Spleen (tissue), 11 donors: Measurements from ENCODE around the gene NAA80. TPM values are rescaled to one million over a fixed set of nuclear protein-coding genes. Genes with fewer than 3 reads are reported as not detected.

Experiments used
- DNase-seq: peaks from one replicate; pipeline ENCODE4 v3.0.0-alpha.2; 2020
- H3K27ac ChIP-seq, 8 donors: fragments of 200-600 bp; sonication (generic) in 7 of 8; 1 replicate in 4 of 8; 2 replicates in 4 of 8; pipeline versions ENCODE4 v1.5.0 to v1.8.0; 2016 to 2021; ENCODE audit warnings: inconsistent platforms in 4 of 8, mild to moderate bottlenecking in 4 of 8, moderate library complexity in 1 of 8
- H3K27me3 ChIP-seq, 7 donors: fragments of 200-600 bp; sonication (generic) in 6 of 7; replicated peaks in 1 of 7; 1 replicate in 4 of 7; 2 replicates in 3 of 7; pipeline versions ENCODE4 v1.5.0 to v1.8.0; 2016 to 2021; ENCODE audit warnings: inconsistent platforms in 3 of 7, mild to moderate bottlenecking in 1 of 7
- H3K36me3 ChIP-seq, 6 donors: fragments of 200-600 bp; sonication (generic) in 5 of 6; 1 replicate in 4 of 6; 2 replicates in 2 of 6; pipeline versions ENCODE4 v1.5.0 to v1.8.0; 2016 to 2021; ENCODE audit warnings: inconsistent platforms in 2 of 6
- H3K4me1 ChIP-seq, 6 donors: fragments of 200-600 bp; sonication (generic) in 5 of 6; 1 replicate in 3 of 6; 2 replicates in 3 of 6; pipeline versions ENCODE4 v1.5.0 to v1.8.0; 2016 to 2021; ENCODE audit warnings: inconsistent platforms in 3 of 6
- H3K4me3 ChIP-seq, 8 donors: fragments of 200-600 bp; sonication (generic) in 7 of 8; 1 replicate in 4 of 8; 2 replicates in 4 of 8; pipeline versions ENCODE4 v1.5.0 to v1.8.0; 2016 to 2021; ENCODE audit warnings: inconsistent platforms in 4 of 8, mild to moderate bottlenecking in 4 of 8, moderate library complexity in 2 of 8
- H3K9me3 ChIP-seq, 8 donors: fragments of 200-600 bp; sonication (generic) in 7 of 8; 1 replicate in 4 of 8; 2 replicates in 4 of 8; pipeline versions ENCODE4 v1.5.0 to v1.8.0; 2016 to 2021; ENCODE audit warnings: inconsistent platforms in 4 of 8
- CTCF ChIP-seq, 11 experiments: fragments of 200-600 bp in 7 of 11; fragments of 450-650 bp in 4 of 11; sonication (generic) in 4 of 11; IDR thresholded peaks in 8 of 11; conservative IDR thresholded peaks in 3 of 11; 1 replicate in 7 of 11; 2 replicates in 4 of 11; pipeline versions ENCODE4 v1.4.0 to v1.8.0; 2016 to 2021; ENCODE audit warnings: antibody characterized with exemption in 11 of 11, inconsistent platforms in 4 of 11, mild to moderate bottlenecking in 1 of 11
- POLR2A ChIP-seq, 3 donors: fragments of 450-650 bp; IDR thresholded peaks; one replicate each; pipeline ENCODE4 v1.5.1; 2017; ENCODE audit warnings: antibody characterized with exemption in 3 of 3, mild to moderate bottlenecking in 1 of 3
- POLR2AphosphoS5 ChIP-seq, 3 donors: sonication (generic); formaldehyde crosslinking; IDR thresholded peaks; one replicate each; pipeline ENCODE4 v1.5.1; 2017; ENCODE audit warnings: antibody characterized with exemption in 3 of 3
- WGBS, 5 donors: extraction: QIAGEN DNeasy Blood & Tissue Kit in 3 of 5; methylation state at CpG; one replicate each; pipeline versions ENCODE4 v1.1.5 to v1.1.7; 2013 to 2018; 5-methylcytosine and 5-hydroxymethylcytosine counted together
- intact Hi-C: fragments of 100-400 bp; cut with DNase I; formaldehyde crosslinking; loops from one replicate; pipeline ENCODE4 v1.15.0; 2023; ENCODE audit warnings: low total_unique reads
- polyA plus RNA-seq, 3 donors: library from polyadenylated mRNA; stranded (reverse); fragments of 200-250 nt; gene quantifications; one replicate each; pipeline ENCODE4 v1.2.1, GENCODE V29; 2013
- total RNA-seq, 7 donors: library from RNA; depleted of rRNA in 3 of 7; stranded (reverse); fragments of >200 nt in 3 of 7; fragmentation: NEBNext Ultra II Directional in 4 of 7; extraction: Animal tissue kit (Norgen Biotek cat#: 25700) in 4 of 7; gene quantifications; one replicate each; pipeline versions ENCODE4 v1.1.0 to v1.2.1, GENCODE V29; 2016 to 2021
- donor health status: healthy with polysubstance abuse.
- donor health status: DM: no; HTN: no; CAD: no; lungs with moderate emphysema.
- donor health status: DM: no; HTN: no; CAD: no.
- donor health status: Bipolar disorder and iron deficiency.
- donor health status: healthy.
- donor health status: DM: no; HTN: no; CAD: no.
- donor health status: DM: yes; HTN: yes; CAD: no.

Gene NAA80
- total and polyA plus RNA-seq, 10 donors: 7.8 to 15.5 (median 12.8) TPM

DNA sequence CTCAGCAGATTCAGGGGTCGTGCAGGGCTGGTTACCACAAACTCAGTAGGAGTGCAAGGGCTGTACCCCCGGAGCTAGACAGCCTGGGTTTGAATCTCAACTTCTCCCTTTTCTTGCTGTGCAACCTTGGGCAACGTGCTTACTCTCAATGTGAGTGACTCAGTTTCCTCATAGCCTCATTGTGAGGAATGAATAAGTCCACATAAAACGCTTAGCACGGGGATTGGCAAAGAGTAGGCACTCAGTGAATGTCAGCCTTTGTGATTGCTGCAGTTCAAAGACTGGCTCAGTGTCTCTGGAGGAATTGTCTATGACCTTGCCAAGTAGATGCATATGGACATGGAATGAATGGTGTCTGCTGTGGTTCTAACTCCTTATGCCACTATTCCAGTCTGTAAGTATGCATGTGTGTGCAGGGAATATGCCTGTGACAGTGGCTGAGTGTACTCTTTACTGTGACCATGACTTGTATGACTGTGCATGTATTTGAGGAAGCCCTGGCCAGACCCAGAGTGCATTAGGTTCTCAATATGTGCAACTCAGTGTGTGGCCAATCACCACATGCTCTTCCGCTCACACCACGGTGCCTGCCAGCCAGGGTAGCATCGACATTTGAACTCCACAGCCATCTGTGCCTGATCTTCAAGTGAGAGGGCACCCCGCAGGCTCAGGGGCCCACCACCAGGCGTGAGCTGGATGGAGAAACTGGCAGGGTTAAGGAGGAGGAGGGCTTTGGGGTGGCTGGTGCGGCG lies 900 bp upstream of the NAA80 start:
- Histone ChIP-seq H3K4me3 (peak overlapping the region in 7 of 8 donors; percentile 27 to 90 (median 61)), H3K27me3 (no peaks in the 10 kb centered on the region), H3K27ac (peak overlapping the region; percentile 31 to 98 (median 94)), H3K36me3 (peaks cover 0 to 10% (median 0%) of the 10 kb centered on the region in 6 donors), H3K9me3 (no peaks in the 10 kb centered on the region), H3K4me1 (peaks cover 18 to 74% (median 47%) of the 10 kb centered on the region in 6 donors)
- TF ChIP-seq POLR2AphosphoS5 (IDR thresholded peaks at IDR 0.05) (peak in 2 of 3 donors; percentile 76), CTCF (IDR thresholded peaks at IDR 0.05 in 8 of 11, conservative IDR thresholded peaks at IDR 0.05 in 3 of 11) (peak in 1 of 11 experiments; percentile 18), POLR2A (IDR thresholded peaks at IDR 0.05) (peak in 1 of 3 donors; percentile 33)
- 34 to 46% (median 38%) methylated on average over 11 to 12 of the region's 12 CpGs for WGBS, 5 donors
- intact Hi-C loops: no loop called here
- DNase-seq: peak; percentile 87

DNA sequence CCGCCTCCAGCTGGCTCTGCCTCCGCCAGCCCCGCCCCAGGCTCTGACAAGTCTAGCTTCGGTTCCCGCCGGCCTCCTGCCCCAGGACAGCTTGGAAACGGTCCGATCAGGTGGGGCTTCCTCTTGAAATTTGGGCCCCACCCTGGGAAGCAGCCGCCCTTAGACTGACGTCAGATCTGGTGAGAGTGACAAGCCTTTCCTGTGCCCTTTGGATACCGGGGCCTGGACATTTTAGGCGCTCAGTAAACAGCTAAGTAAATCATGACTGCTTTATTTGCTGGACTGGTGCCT lies 378 bp upstream of the NAA80 start:
- intact Hi-C loops: no loop called here
- WGBS, 5 donors: 1 to 3% (median 2%) methylated on average over 4 to 12 of the region's 12 CpGs
- no peak for DNase-seq
- H3K4me1 ChIP-seq: peaks cover 18 to 69% (median 44%) of the 10 kb centered on the region in 6 donors
- no peaks in the 10 kb centered on the region for H3K27me3 ChIP-seq
- peak overlapping the region in 7 of 8 donors; percentile 27 to 90 (median 61) for H3K4me3 ChIP-seq
- TF ChIP-seq POLR2AphosphoS5 (IDR thresholded peaks at IDR 0.05) (no peak), POLR2A (IDR thresholded peaks at IDR 0.05) (peak in 1 of 3 donors; percentile 23)
- H3K27ac ChIP-seq: peak overlapping the region; percentile 31 to 98 (median 94)
- no peaks in the 10 kb centered on the region for H3K9me3 ChIP-seq
- peaks cover 0 to 10% (median 0%) of the 10 kb centered on the region in 6 donors for H3K36me3 ChIP-seq

DNA sequence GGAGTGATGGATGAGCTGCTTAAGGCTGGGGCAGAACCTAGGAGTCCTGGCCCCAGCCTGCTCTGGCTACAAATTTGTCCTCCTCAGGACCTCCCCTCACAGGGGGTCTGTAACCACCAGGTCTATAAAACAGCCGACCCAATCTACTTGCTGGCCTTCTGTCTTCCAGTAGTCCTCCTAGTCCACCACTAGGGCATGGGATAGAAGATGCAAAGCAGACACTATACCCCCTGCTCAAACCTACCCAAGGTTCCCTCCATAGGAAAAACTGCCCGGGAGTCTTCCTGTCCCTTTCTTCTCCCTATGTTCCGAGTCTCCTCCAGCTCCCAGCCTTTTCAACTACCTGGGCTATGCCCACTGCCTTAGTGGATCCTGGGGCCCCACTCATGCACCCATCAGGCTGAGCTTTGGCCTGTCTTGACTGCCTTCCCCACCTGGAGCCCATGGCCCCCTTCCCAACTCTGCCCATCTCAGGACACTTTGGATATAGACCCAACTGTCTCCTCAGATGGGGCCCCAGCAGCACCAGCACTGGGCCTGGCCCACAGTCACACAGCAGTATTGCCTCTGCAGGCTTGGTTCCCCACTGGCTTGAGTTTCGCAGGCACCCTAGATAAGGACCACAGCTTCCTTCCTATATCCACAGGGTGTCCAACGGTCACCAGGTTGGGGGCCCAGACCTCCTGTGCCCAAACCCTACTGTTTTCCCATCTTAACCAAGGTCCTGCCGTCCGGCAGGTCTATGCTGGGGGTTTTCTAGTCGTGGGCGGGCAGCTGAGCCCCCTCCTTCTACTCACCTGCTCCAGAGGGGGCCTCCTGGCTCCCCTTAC lies 1.1 kb downstream of the NAA80 start:
- H3K4me1 ChIP-seq: peaks cover 19 to 60% (median 41%) of the 10 kb centered on the region in 6 donors
- no peaks in the 10 kb centered on the region for H3K27me3 ChIP-seq
- WGBS, 5 donors: 22 to 42% (median 32%) methylated on average over 9 of the region's 9 CpGs
- intact Hi-C loops: no loop called here
- no peak for TF ChIP-seq POLR2AphosphoS5 (IDR thresholded peaks at IDR 0.05)
- no peak for TF ChIP-seq CTCF (IDR thresholded peaks at IDR 0.05 in 8 of 11, conservative IDR thresholded peaks at IDR 0.05 in 3 of 11)
- TF ChIP-seq POLR2A (IDR thresholded peaks at IDR 0.05): no peak
- peak; percentile 87 for DNase-seq
- peak overlapping the region; percentile 47 to 90 (median 60) for H3K4me3 ChIP-seq
- peaks cover 0 to 10% (median 0%) of the 10 kb centered on the region in 6 donors for H3K36me3 ChIP-seq
- no peaks in the 10 kb centered on the region for H3K9me3 ChIP-seq
- peak overlapping the region; percentile 84 to 98 (median 94) for H3K27ac ChIP-seq

DNA sequence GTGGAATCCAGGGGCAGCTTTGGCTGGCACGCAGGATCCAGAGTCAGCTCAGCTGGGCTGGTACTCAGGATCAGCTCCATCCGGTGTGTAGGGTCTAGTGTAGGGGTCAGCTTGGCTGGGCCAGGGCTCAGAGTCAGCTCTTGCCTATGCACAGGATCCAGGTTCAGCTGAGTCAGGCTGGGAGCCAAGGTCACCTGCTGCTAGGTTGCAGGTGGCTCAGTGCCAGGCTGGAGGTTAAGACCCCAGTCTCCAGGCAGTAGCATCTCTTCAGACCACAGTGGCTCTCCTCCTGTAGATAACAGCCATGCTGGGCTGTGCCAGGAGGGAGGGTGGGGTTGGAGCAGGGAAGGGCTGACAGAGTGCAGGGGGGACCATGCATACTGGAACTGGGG lies 1.8 kb downstream of the NAA80 start:
- H3K4me3 ChIP-seq: peak overlapping the region in 1 of 8 donors; percentile 90
- peak; percentile 81 for DNase-seq
- peaks cover 0 to 10% (median 0%) of the 10 kb centered on the region in 6 donors for H3K36me3 ChIP-seq
- 80 to 93% (median 85%) methylated on average over 1 to 2 of the region's 2 CpGs; no CpG with 5 or more reads in 1 of the 5 donors for WGBS, 5 donors
- H3K4me1 ChIP-seq: peaks cover 23 to 61% (median 44%) of the 10 kb centered on the region in 6 donors
- no peaks in the 10 kb centered on the region for H3K27me3 ChIP-seq
- TF ChIP-seq POLR2AphosphoS5 (IDR thresholded peaks at IDR 0.05): no peak
- TF ChIP-seq POLR2A (IDR thresholded peaks at IDR 0.05): no peak
- no peak for TF ChIP-seq CTCF (IDR thresholded peaks at IDR 0.05 in 8 of 11, conservative IDR thresholded peaks at IDR 0.05 in 3 of 11)
- peak overlapping the region in 4 of 8 donors; percentile 90 to 98 (median 96) for H3K27ac ChIP-seq
- H3K9me3 ChIP-seq: no peaks in the 10 kb centered on the region
- intact Hi-C loops: no loop called here
